Neural cell (in vitro differentiated cells): ENCODE measurements around the gene VAV2. TPM values are rescaled to one million over a fixed set of nuclear protein-coding genes. Genes with fewer than 3 reads are reported as not detected.

Experiments
- H2AFZ ChIP-seq: fragments of 200-600, 300-800 bp; sonication (generic), shearing (Covaris generic); 2 replicates; pipeline ENCODE4 v1.6.0; 2014; ENCODE audit warnings: low read depth, mild to moderate bottlenecking, antibody characterized with exemption, low read length, moderate library complexity
- H3F3A ChIP-seq: fragments of 200-600 bp; shearing (Covaris generic); 2 replicates; pipeline ENCODE4 v1.6.1; 2016; ENCODE audit warnings: mild to moderate bottlenecking, moderate library complexity, mixed read lengths, antibody characterized with exemption, low read length; ENCODE audit not compliant: insufficient read depth, poor library complexity, severe bottlenecking
- H3K27ac ChIP-seq: fragments of 200-600, 300-800 bp; sonication (generic), shearing (Covaris generic); 2 replicates; pipeline ENCODE4 v1.5.1; 2014; ENCODE audit warnings: mild to moderate bottlenecking, low read length, moderate library complexity
- H3K27me3 ChIP-seq: fragments of 300-800, 200-600 bp; sonication (generic), shearing (Covaris generic); 2 replicates; pipeline ENCODE4 v1.6.0; 2014; ENCODE audit warnings: mild to moderate bottlenecking, low read depth, low read length, moderate library complexity; ENCODE audit not compliant: insufficient read depth
- H3K36me3 ChIP-seq: fragments of 300-800, 200-600 bp; sonication (generic), shearing (Covaris generic); 2 replicates; pipeline ENCODE4 v1.5.1; 2014; ENCODE audit warnings: mild to moderate bottlenecking, antibody characterized with exemption, low read length, moderate library complexity; ENCODE audit not compliant: insufficient read depth
- H3K4me2 ChIP-seq: fragments of 300-800, 200-600 bp; sonication (generic), shearing (Covaris generic); 2 replicates; pipeline ENCODE4 v1.6.0; 2014; ENCODE audit warnings: mild to moderate bottlenecking, low read length
- H3K4me3 ChIP-seq: fragments of 300-800, 200-600 bp; sonication (generic), shearing (Covaris generic); 2 replicates; pipeline ENCODE4 v1.5.1; 2014; ENCODE audit warnings: mild to moderate bottlenecking, low read length, moderate library complexity
- H3K79me2 ChIP-seq: fragments of 200-600 bp; shearing (Covaris generic); replicated peaks from 2 replicates; pipeline ENCODE4 v1.6.0; 2014; ENCODE audit warnings: mild to moderate bottlenecking, low read length, moderate library complexity; ENCODE audit not compliant: insufficient read depth
- H3K9ac ChIP-seq: fragments of 300-800, 200-600 bp; sonication (generic), shearing (Covaris generic); 2 replicates; pipeline ENCODE4 v1.6.1; 2016; ENCODE audit warnings: mild to moderate bottlenecking, low read length, mixed read lengths
- H3K9me2 ChIP-seq: fragments of 200-600 bp; shearing (Covaris generic); 2 replicates; pipeline ENCODE4 v1.6.1; 2016; ENCODE audit warnings: mild to moderate bottlenecking, low read length, mixed read lengths; ENCODE audit not compliant: insufficient read depth
- H3K9me3 ChIP-seq: fragments of 200-600, 300-800 bp; sonication (generic), shearing (Covaris generic); 2 replicates; pipeline ENCODE4 v1.6.1; 2016; ENCODE audit warnings: mild to moderate bottlenecking, mixed run types, low read length, moderate library complexity, mixed read lengths
- H4K20me1 ChIP-seq: fragments of 200-600 bp; shearing (Covaris generic); 2 replicates; pipeline ENCODE4 v1.6.1; 2016; ENCODE audit warnings: mild to moderate bottlenecking, mixed run types; ENCODE audit not compliant: insufficient read depth
- CTCF ChIP-seq: fragments of 450-650 bp; IDR thresholded peaks from 2 replicates; pipeline ENCODE4 v1.5.1; 2014; ENCODE audit warnings: antibody characterized with exemption, mild to moderate bottlenecking, moderate library complexity; ENCODE audit not compliant: poor library complexity, severe bottlenecking
- EP300 ChIP-seq: fragments of 450-650 bp; conservative IDR thresholded peaks from 2 replicates; pipeline ENCODE4 v1.6.1; 2014; ENCODE audit warnings: antibody characterized with exemption, mild to moderate bottlenecking, moderate library complexity; ENCODE audit not compliant: poor library complexity, severe bottlenecking
- EZH2 ChIP-seq: fragments of 200-600, 300-800 bp; shearing (Covaris generic), sonication (generic); IDR thresholded peaks from 2 replicates; pipeline ENCODE4 v1.6.1; 2014; ENCODE audit warnings: antibody characterized with exemption, low read length, borderline replicate concordance, mild to moderate bottlenecking; ENCODE audit not compliant: insufficient read depth, poor library complexity, severe bottlenecking
- MXI1 ChIP-seq: fragments of 450-650 bp; conservative IDR thresholded peaks from 2 replicates; pipeline ENCODE4 v1.6.1; 2014; ENCODE audit warnings: antibody characterized with exemption, mild to moderate bottlenecking; ENCODE audit not compliant: poor library complexity, severe bottlenecking
- POLR2AphosphoS5 ChIP-seq: IDR thresholded peaks from 2 replicates; pipeline ENCODE4 v1.6.1; 2012
- RAD21 ChIP-seq: fragments of 450-650 bp; conservative IDR thresholded peaks from 2 replicates; pipeline ENCODE4 v1.6.1; 2014; ENCODE audit warnings: antibody characterized with exemption, mild to moderate bottlenecking, moderate library complexity
- REST ChIP-seq: IDR thresholded peaks from 2 replicates; pipeline ENCODE4 v1.6.1; 2012; ENCODE audit warnings: borderline replicate concordance
- SMC3 ChIP-seq: fragments of 450-650 bp; conservative IDR thresholded peaks from 2 replicates; pipeline ENCODE4 v1.6.1; 2014; ENCODE audit warnings: antibody characterized with exemption, mild to moderate bottlenecking, moderate library complexity; ENCODE audit not compliant: poor library complexity
- TAF1 ChIP-seq: IDR thresholded peaks from 2 replicates; pipeline ENCODE4 v1.6.1; 2012; ENCODE audit warnings: low read depth
- polyA plus RNA-seq: library from polyadenylated mRNA; depleted of rRNA; stranded (reverse); fragments of >200 nt; gene quantifications from 2 replicates; pipeline ENCODE4 v1.2.3, GENCODE V29; 2014

The VAV2 gene
- polyA plus RNA-seq, 1 donor from 2014 or later: 35.2 TPM

- Histone ChIP-seq H3K9ac (no peak overlapping the region), H3K27ac (no peak overlapping the region), H3K27me3 (no peaks in the 10 kb centered on the region), H3F3A (no peaks in the 10 kb centered on the region), H3K9me2 (no peaks in the 10 kb centered on the region), H3K4me2 (no peak overlapping the region), H3K9me3 (no peaks in the 10 kb centered on the region), H2AFZ (no peak overlapping the region), H4K20me1 (no peaks in the 10 kb centered on the region), H3K4me3 (no peak overlapping the region), H3K36me3 (no peaks in the 10 kb centered on the region), H3K79me2 (peaks cover 4% of the 10 kb centered on the region)
- no peak for TF ChIP-seq SMC3
- TF ChIP-seq REST: no peak
- TF ChIP-seq POLR2AphosphoS5: no peak
- TF ChIP-seq TAF1: no peak
- TF ChIP-seq CTCF: no peak
- no peak for TF ChIP-seq MXI1
- no peak for TF ChIP-seq EZH2
- no peak for TF ChIP-seq EP300
- TF ChIP-seq RAD21: no peak
These were observed 46.0 kb downstream of the VAV2 start for GRCh38 chr9:133945977-133946753.

- no peak overlapping the region for H3K27ac ChIP-seq
- H3K9me3 ChIP-seq: no peaks in the 10 kb centered on the region
- H3K79me2 ChIP-seq: peaks cover 4% of the 10 kb centered on the region
- TF ChIP-seq CTCF (no peak), EZH2 (no peak), POLR2AphosphoS5 (no peak), TAF1 (no peak), MXI1 (no peak), REST (no peak), RAD21 (no peak), EP300 (no peak), SMC3 (no peak)
- no peak overlapping the region for H3K4me2 ChIP-seq
- H3F3A ChIP-seq: no peaks in the 10 kb centered on the region
- no peaks in the 10 kb centered on the region for H3K27me3 ChIP-seq
- H3K36me3 ChIP-seq: no peaks in the 10 kb centered on the region
- no peak overlapping the region for H3K4me3 ChIP-seq
- H2AFZ ChIP-seq: no peak overlapping the region
- H4K20me1 ChIP-seq: no peaks in the 10 kb centered on the region
- no peaks in the 10 kb centered on the region for H3K9me2 ChIP-seq
- no peak overlapping the region for H3K9ac ChIP-seq
These were observed 46.7 kb downstream of the VAV2 start for GRCh38 chr9:133945314-133945975.
